Astrocyte (in vitro differentiated cells and primary cell): Measurements from ENCODE around the gene SH2D4B. TPM values are rescaled to one million over a fixed set of nuclear protein-coding genes. Genes with fewer than 3 reads are reported as not detected.

ENCODE experiments used
- DNase-seq: peaks from one replicate; pipeline ENCODE4 v3.0.0-alpha.2; 2010; ENCODE audit warnings: low read depth
- FAIRE-seq: peaks from 2 replicates; lab custom pipeline; 2011; peaks lifted over from hg19 to GRCh38; lab: Jason Lieb, UNC
- H2AFZ ChIP-seq: 2 replicates; pipeline ENCODE4 v1.6.0; 2012; ENCODE audit warnings: low read depth, low read length, inconsistent platforms
- H3K27ac ChIP-seq: 2 replicates; pipeline ENCODE4 v1.5.1; 2011; ENCODE audit warnings: low read depth, low read length, inconsistent platforms
- H3K27me3 ChIP-seq: 2 replicates; pipeline ENCODE4 v1.6.0; 2011; ENCODE audit warnings: low read length, inconsistent platforms; ENCODE audit not compliant: insufficient read depth
- H3K36me3 ChIP-seq: 2 replicates; pipeline ENCODE4 v1.5.1; 2011; ENCODE audit warnings: low read length, inconsistent platforms; ENCODE audit not compliant: insufficient read depth
- H3K4me1 ChIP-seq: 2 replicates; pipeline ENCODE4 v1.5.1; 2011; ENCODE audit warnings: low read length, inconsistent platforms; ENCODE audit not compliant: insufficient read depth
- H3K4me2 ChIP-seq: 2 replicates; pipeline ENCODE4 v1.6.0; 2012; ENCODE audit warnings: low read length, inconsistent platforms
- H3K4me3 ChIP-seq: 2 replicates; pipeline ENCODE4 v1.5.1; 2011; ENCODE audit warnings: low read depth, mild to moderate bottlenecking, low read length, inconsistent platforms; ENCODE audit not compliant: insufficient read depth
- H3K79me2 ChIP-seq: 2 replicates; pipeline ENCODE4 v1.6.0; 2012; ENCODE audit warnings: mild to moderate bottlenecking, low read length, inconsistent platforms; ENCODE audit not compliant: insufficient read depth
- H3K9ac ChIP-seq: 2 replicates; pipeline ENCODE4 v1.6.0; 2012; ENCODE audit warnings: mild to moderate bottlenecking, low read length, inconsistent platforms
- H3K9me3 ChIP-seq: 2 replicates; pipeline ENCODE4 v1.5.1; 2012; ENCODE audit warnings: low read depth, mild to moderate bottlenecking, low read length, inconsistent platforms; ENCODE audit not compliant: insufficient read depth
- H4K20me1 ChIP-seq: 2 replicates; pipeline ENCODE4 v1.6.0; 2012; ENCODE audit warnings: low read length, inconsistent platforms; ENCODE audit not compliant: insufficient read depth
- H3K27ac Mint-ChIP-seq: one replicate; pipeline ENCODE4 v1.8.0; 2021; ENCODE audit warnings: mild to moderate bottlenecking, mixed read lengths; ENCODE audit not compliant: unreplicated experiment
- H3K27me3 Mint-ChIP-seq: one replicate; pipeline ENCODE4 v1.8.0; 2021; ENCODE audit warnings: low read depth, mixed read lengths; ENCODE audit not compliant: unreplicated experiment
- H3K36me3 Mint-ChIP-seq: one replicate; pipeline ENCODE4 v1.8.0; 2021; ENCODE audit warnings: low read depth, mixed read lengths; ENCODE audit not compliant: unreplicated experiment
- H3K4me1 Mint-ChIP-seq: one replicate; pipeline ENCODE4 v1.8.0; 2021; ENCODE audit warnings: low read depth, mixed read lengths; ENCODE audit not compliant: unreplicated experiment
- H3K4me3 Mint-ChIP-seq: one replicate; pipeline ENCODE4 v1.8.0; 2021; ENCODE audit warnings: mild to moderate bottlenecking, moderate library complexity, mixed read lengths; ENCODE audit not compliant: unreplicated experiment
- H3K9me3 Mint-ChIP-seq: one replicate; pipeline ENCODE4 v1.8.0; 2021; ENCODE audit warnings: mild to moderate bottlenecking, mixed read lengths; ENCODE audit not compliant: unreplicated experiment
- EZH2 ChIP-seq: IDR thresholded peaks from 2 replicates; pipeline ENCODE4 v1.6.1; 2012; ENCODE audit warnings: mild to moderate bottlenecking, low read length, inconsistent platforms; ENCODE audit not compliant: insufficient read depth
- total RNA-seq: library from RNA; stranded (reverse); gene quantifications from 2 replicates; pipeline ENCODE4 v1.2.1, GENCODE V29; 2021
- TF ChIP-seq, protein P1 (sequence below): IDR thresholded peaks from 2 replicates; pipeline ENCODE4 v1.5.1; 2011; ENCODE audit warnings: low read depth, mild to moderate bottlenecking, inconsistent platforms, low read length, moderate library complexity; ENCODE audit not compliant: insufficient read depth

SH2D4B gene
- total RNA-seq, 1 donor from 2014 or later, result 0.07 TPM

DNA sequence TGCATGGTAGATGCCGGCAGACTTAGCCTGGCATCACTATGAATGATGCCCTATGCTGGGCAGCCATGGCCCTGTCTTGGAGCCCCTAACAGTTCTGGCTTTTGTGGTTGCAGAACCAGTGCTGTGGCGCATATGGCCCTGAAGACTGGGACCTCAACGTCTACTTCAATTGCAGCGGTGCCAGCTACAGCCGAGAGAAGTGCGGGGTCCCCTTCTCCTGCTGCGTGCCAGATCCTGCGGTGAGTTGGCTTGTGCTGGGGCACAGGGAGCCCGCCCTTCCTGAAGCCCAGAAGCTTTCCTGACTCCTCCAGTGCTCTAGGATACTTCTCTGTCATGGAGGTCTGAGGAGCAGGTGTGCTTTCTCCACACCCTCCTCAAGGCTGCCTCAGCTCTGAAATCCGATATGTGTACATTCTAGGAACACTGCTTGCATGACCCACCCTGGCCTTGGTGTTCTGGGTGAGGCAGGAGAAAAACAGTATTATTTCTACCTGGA is 25.6 kb upstream of the SH2D4B start:
- Mint-ChIP-seq H3K27me3 (no peaks in the 10 kb centered on the region), H3K36me3 (peaks cover 33% of the 10 kb centered on the region), H3K9me3 (no peaks in the 10 kb centered on the region), H3K4me3 (no peak overlapping the region), H3K4me1 (peaks cover 28% of the 10 kb centered on the region), H3K27ac (peak overlapping the region; percentile 78)
- Histone ChIP-seq H3K9ac (no peak overlapping the region), H2AFZ (no peak overlapping the region), H3K4me2 (no peak overlapping the region), H3K9me3 (no peaks in the 10 kb centered on the region), H3K4me3 (no peak overlapping the region), H3K4me1 (peaks cover 26% of the 10 kb centered on the region), H3K27me3 (no peaks in the 10 kb centered on the region), H4K20me1 (peaks cover 4% of the 10 kb centered on the region), H3K27ac (no peak overlapping the region), H3K79me2 (peaks cover 18% of the 10 kb centered on the region), H3K36me3 (peaks cover 41% of the 10 kb centered on the region)
- FAIRE-seq (no peak), DNase-seq (no peak)
- TF ChIP-seq, protein P1, sequence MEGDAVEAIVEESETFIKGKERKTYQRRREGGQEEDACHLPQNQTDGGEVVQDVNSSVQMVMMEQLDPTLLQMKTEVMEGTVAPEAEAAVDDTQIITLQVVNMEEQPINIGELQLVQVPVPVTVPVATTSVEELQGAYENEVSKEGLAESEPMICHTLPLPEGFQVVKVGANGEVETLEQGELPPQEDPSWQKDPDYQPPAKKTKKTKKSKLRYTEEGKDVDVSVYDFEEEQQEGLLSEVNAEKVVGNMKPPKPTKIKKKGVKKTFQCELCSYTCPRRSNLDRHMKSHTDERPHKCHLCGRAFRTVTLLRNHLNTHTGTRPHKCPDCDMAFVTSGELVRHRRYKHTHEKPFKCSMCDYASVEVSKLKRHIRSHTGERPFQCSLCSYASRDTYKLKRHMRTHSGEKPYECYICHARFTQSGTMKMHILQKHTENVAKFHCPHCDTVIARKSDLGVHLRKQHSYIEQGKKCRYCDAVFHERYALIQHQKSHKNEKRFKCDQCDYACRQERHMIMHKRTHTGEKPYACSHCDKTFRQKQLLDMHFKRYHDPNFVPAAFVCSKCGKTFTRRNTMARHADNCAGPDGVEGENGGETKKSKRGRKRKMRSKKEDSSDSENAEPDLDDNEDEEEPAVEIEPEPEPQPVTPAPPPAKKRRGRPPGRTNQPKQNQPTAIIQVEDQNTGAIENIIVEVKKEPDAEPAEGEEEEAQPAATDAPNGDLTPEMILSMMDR, result no peak
- TF ChIP-seq EZH2, result no peak

DNA sequence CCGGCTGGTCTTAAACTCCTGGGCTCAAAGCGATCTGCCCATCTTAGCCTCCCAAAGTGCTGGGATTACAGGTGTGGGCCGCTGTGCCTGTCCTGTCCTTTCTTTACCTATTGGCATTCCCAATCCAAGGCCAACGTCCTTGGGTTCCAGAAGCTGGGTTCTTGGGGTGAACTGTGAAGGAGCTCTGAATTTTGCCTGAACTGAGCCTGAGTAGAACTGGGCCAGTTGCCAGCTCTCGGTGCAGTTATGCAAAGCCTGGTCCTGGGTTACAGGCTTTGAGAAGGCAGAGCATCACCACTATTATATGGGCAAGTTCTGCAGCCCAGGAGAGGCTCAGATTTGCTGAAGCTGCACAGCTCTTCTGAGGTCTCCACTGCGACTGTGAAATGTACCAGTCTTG is 24.6 kb upstream of the SH2D4B start:
- FAIRE-seq (no peak), DNase-seq (no peak)
- TF ChIP-seq EZH2, result no peak
- TF ChIP-seq, protein P1, result no peak
- Histone ChIP-seq H3K9ac (no peak overlapping the region), H3K79me2 (peaks cover 12% of the 10 kb centered on the region), H2AFZ (no peak overlapping the region), H3K4me2 (no peak overlapping the region), H3K4me3 (no peak overlapping the region), H4K20me1 (peaks cover 5% of the 10 kb centered on the region), H3K4me1 (peaks cover 28% of the 10 kb centered on the region), H3K9me3 (no peaks in the 10 kb centered on the region), H3K36me3 (peaks cover 44% of the 10 kb centered on the region), H3K27ac (no peak overlapping the region), H3K27me3 (no peaks in the 10 kb centered on the region)
- no peaks in the 10 kb centered on the region for H3K27me3 Mint-ChIP-seq
- H3K36me3 Mint-ChIP-seq, result peaks cover 33% of the 10 kb centered on the region
- no peak overlapping the region for H3K4me3 Mint-ChIP-seq
- no peaks in the 10 kb centered on the region for H3K9me3 Mint-ChIP-seq
- peaks cover 20% of the 10 kb centered on the region for H3K4me1 Mint-ChIP-seq
- no peak overlapping the region for H3K27ac Mint-ChIP-seq

DNA sequence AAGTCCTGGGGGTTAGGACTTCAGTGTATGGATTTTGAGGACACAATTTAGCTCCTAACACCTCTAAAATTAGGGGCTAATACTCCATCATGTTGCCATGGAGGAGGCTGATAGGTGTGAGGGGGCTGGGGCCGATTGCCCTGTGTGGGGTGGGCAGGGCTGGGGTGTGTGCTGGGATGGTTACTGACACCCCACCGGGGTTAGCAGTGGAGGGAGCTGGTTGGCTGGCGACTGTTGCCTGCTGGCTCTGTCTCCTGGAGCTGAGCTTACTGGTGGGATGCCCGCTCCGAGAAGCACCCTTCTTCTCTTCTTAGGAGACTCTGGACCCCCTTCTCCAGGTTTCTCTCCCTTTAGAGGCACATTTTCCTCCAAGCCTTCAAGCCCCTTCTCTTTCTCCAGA is 22.2 kb upstream of the SH2D4B start:
- peaks cover 5% of the 10 kb centered on the region for H4K20me1 ChIP-seq
- Mint-ChIP-seq H3K4me1 (peaks cover 1% of the 10 kb centered on the region), H3K9me3 (no peaks in the 10 kb centered on the region), H3K27me3 (no peaks in the 10 kb centered on the region), H3K4me3 (no peak overlapping the region), H3K27ac (no peak overlapping the region), H3K36me3 (peaks cover 30% of the 10 kb centered on the region)
- no peak for DNase-seq
- H2AFZ ChIP-seq, result no peak overlapping the region
- H3K27ac ChIP-seq, result no peak overlapping the region
- H3K36me3 ChIP-seq, result peaks cover 56% of the 10 kb centered on the region
- H3K4me3 ChIP-seq, result no peak overlapping the region
- H3K4me2 ChIP-seq, result no peak overlapping the region
- TF ChIP-seq, protein P1, result no peak
- TF ChIP-seq EZH2, result no peak
- peaks cover 10% of the 10 kb centered on the region for H3K4me1 ChIP-seq
- no peak for FAIRE-seq
- H3K9me3 ChIP-seq, result no peaks in the 10 kb centered on the region
- H3K9ac ChIP-seq, result no peak overlapping the region
- peaks cover 3% of the 10 kb centered on the region for H3K79me2 ChIP-seq
- no peaks in the 10 kb centered on the region for H3K27me3 ChIP-seq
